ENCODE measurements around the gene CYP4V2.
"Not testable (repeated sequence)": the region's sequence is repeated elsewhere in the genome, so short reads cannot be mapped to it uniquely, and the experiment has no call there.

CYP4V2 gene

GRCh38 chr4:186236126-186236525 lies 44.8 kb downstream of the CYP4V2 start:
- DNase-seq, result no peak

- DNase-seq, result no peak
These were observed 49.1 kb downstream of the CYP4V2 start for GRCh38 chr4:186240452-186240847.

GRCh38 chr4:186240848-186241491 lies 49.6 kb downstream of the CYP4V2 start:
- no peak for DNase-seq

- no peak for DNase-seq
These were observed 50.2 kb downstream of the CYP4V2 start for GRCh38 chr4:186241616-186242015.

GRCh38 chr4:186242031-186242430 lies 50.7 kb downstream of the CYP4V2 start:
- not testable (repeated sequence) for DNase-seq

- DNase-seq, result no peak
These were observed 52.0 kb downstream of the CYP4V2 start for GRCh38 chr4:186243331-186243730.

GRCh38 chr4:186244835-186245234 lies 53.5 kb downstream of the CYP4V2 start:
- no peak for DNase-seq

GRCh38 chr4:186247062-186247752 lies 55.8 kb downstream of the CYP4V2 start:
- DNase-seq, result not testable (repeated sequence)

- no peak for DNase-seq
These were observed 57.3 kb downstream of the CYP4V2 start for GRCh38 chr4:186248643-186249042.

GRCh38 chr4:186249785-186250754 lies 58.7 kb downstream of the CYP4V2 start:
- no peak for DNase-seq

GRCh38 chr4:186250760-186251159 lies 59.4 kb downstream of the CYP4V2 start:
- DNase-seq, result no peak

- DNase-seq, result no peak
These were observed 63.8 kb downstream of the CYP4V2 start for GRCh38 chr4:186255122-186255521.

GRCh38 chr4:186258216-186258811 lies 66.9 kb downstream of the CYP4V2 start:
- DNase-seq, result no peak

- DNase-seq, result no peak
These were observed 68.7 kb downstream of the CYP4V2 start for GRCh38 chr4:186260117-186260503.

Data from stimulated activated CD4-positive, alpha-beta T cell treated with anti-CD3 and anti-CD28 coated beads, Interleukin-4, amount 100 ng/mL, for 4 hours (primary cell).